ENCODE measurements around the gene ZNF223. TPM values are rescaled to one million over a fixed set of nuclear protein-coding genes. Genes with fewer than 3 reads are reported as not detected.

ZNF223 gene
- polyA plus RNA-seq, 1 of the 3 experiments (the other 2 are of a cell fraction): 2.7 TPM

DNA sequence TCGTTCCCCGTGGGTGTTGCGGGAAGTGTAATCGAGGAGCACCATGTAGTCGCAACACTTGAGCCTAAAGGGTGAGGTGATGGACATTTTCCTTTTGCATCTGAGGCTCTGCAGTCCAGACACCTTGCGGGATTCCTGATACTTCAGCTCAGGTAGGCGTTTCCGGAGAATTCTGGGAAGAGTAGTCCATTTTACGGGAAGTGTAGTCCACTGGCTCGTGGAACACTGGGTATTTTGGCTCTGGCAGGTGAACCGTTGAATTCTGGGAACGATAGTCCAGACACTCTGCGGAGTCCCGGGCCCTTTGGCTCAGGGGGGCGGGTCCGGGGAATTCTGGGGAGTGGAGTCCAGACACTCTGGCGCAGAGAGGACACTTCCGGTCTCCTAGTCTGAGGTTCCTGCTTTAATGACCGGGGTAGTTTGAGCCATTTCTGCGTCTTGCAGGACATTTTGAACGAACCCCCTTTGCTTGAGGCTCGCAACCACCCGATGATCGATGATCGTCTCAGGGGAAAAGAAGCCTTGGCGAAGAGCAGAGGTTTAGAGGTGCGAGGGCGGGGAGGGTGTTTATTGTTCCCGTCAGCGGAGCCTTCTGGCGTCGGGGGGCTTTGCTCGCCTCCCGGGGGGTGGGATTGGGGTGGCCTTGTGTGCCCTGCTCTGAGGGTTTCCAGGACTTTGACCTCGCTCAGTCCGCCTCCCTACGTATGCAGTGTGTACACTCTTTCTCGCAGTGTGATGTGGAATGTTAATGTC lies at the start of gene ZNF223 (continued):
- TF ChIP-seq, protein P1, sequence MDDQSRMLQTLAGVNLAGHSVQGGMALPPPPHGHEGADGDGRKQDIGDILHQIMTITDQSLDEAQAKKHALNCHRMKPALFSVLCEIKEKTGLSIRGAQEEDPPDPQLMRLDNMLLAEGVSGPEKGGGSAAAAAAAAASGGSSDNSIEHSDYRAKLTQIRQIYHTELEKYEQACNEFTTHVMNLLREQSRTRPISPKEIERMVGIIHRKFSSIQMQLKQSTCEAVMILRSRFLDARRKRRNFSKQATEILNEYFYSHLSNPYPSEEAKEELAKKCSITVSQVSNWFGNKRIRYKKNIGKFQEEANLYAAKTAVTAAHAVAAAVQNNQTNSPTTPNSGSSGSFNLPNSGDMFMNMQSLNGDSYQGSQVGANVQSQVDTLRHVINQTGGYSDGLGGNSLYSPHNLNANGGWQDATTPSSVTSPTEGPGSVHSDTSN (IDR thresholded peaks at IDR 0.05): no peak
- TF ChIP-seq, protein P2, sequence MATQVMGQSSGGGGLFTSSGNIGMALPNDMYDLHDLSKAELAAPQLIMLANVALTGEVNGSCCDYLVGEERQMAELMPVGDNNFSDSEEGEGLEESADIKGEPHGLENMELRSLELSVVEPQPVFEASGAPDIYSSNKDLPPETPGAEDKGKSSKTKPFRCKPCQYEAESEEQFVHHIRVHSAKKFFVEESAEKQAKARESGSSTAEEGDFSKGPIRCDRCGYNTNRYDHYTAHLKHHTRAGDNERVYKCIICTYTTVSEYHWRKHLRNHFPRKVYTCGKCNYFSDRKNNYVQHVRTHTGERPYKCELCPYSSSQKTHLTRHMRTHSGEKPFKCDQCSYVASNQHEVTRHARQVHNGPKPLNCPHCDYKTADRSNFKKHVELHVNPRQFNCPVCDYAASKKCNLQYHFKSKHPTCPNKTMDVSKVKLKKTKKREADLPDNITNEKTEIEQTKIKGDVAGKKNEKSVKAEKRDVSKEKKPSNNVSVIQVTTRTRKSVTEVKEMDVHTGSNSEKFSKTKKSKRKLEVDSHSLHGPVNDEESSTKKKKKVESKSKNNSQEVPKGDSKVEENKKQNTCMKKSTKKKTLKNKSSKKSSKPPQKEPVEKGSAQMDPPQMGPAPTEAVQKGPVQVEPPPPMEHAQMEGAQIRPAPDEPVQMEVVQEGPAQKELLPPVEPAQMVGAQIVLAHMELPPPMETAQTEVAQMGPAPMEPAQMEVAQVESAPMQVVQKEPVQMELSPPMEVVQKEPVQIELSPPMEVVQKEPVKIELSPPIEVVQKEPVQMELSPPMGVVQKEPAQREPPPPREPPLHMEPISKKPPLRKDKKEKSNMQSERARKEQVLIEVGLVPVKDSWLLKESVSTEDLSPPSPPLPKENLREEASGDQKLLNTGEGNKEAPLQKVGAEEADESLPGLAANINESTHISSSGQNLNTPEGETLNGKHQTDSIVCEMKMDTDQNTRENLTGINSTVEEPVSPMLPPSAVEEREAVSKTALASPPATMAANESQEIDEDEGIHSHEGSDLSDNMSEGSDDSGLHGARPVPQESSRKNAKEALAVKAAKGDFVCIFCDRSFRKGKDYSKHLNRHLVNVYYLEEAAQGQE (IDR thresholded peaks at IDR 0.05; ENCODE audit: low read depth, low read length): no peak
- no peak for TF ChIP-seq EP300 (IDR thresholded peaks at IDR 0.05; ENCODE audit: borderline replicate concordance in 1 of 2, low read depth in 1 of 2, low read length in 1 of 2)
- TF ChIP-seq RCOR1 (IDR thresholded peaks at IDR 0.05; ENCODE audit: low read length): peak; percentile 42; the same call in 1 of the 2 replicates
- TF ChIP-seq EZH2phosphoT487 (IDR thresholded peaks at IDR 0.05; ENCODE audit: borderline replicate concordance, low read depth): no peak
- peak; percentile 26; the same call in 1 of the 2 replicates for TF ChIP-seq TCF12 (IDR thresholded peaks at IDR 0.05)
- TF ChIP-seq SIN3A (IDR thresholded peaks at IDR 0.05; ENCODE audit: borderline replicate concordance, low read depth, low read length): 0 out of 2 replicates have a peak, but pooled peaks have one; percentile 41

DNA sequence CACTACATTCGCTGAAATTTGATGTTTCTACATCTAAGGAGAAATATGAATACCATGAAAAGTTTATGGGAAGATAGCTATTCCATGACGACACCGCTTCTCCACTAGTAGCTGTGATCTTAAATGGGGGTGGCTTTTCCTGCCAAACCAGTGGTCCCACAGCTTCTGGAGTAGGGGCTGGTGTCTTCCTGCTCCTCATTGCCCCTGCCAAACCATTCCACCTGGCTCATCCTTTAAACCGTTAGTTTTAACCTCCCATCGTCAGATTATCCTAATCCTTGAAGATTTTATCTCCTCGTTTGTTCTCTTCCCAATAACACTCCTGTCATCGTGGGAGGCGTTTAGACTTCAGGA lies 49.6 kb upstream of the ZNF223 start:
- Histone ChIP-seq H3K9ac (peak overlapping the region; percentile 64; the same call in 1 of the 2 replicates), H3K36me3 (replicated peaks in 1 of 2; ENCODE audit: control insufficient read depth in 1 of 2, insufficient read depth in 2 of 2, low read length in 1 of 2) (peaks cover 8 to 17% of the 10 kb centered on the region in 2 experiments), H3K27ac (ENCODE audit: low read depth in 2 of 2, low read length in 1 of 2) (peak overlapping the region; percentile 44 to 77; a peak in 2 of 4 replicates), H4K20me1 (ENCODE audit: insufficient read depth) (no peaks in the 10 kb centered on the region), H3F3A (replicated peaks; ENCODE audit: insufficient read depth) (no peaks in the 10 kb centered on the region), H3K4me3 (ENCODE audit: low read depth in 2 of 2, low read length in 1 of 2) (peak overlapping the region; percentile 81 to 97), H2AFZ (ENCODE audit: low read depth) (peak overlapping the region; percentile 93), H3K4me2 (peak overlapping the region; percentile 77), H3K27me3 (ENCODE audit: insufficient read depth) (no peaks in the 10 kb centered on the region), H3K9me2 (no peaks in the 10 kb centered on the region), H3K4me1 (ENCODE audit: control insufficient read depth in 1 of 2, insufficient read depth in 2 of 2, low read depth in 1 of 2, low read length in 1 of 2) (peaks cover 0 to 11% of the 10 kb centered on the region in 2 experiments; a peak in 2 of 4 replicates), H3K79me2 (ENCODE audit: insufficient read depth) (peaks cover 32% of the 10 kb centered on the region), H3K9me3 (no peaks in the 10 kb centered on the region)
- WGBS (ENCODE audit: low lambda C conversion rate): 19% methylated on average over 8 of the region's 8 CpGs
- TF ChIP-seq, protein P3, sequence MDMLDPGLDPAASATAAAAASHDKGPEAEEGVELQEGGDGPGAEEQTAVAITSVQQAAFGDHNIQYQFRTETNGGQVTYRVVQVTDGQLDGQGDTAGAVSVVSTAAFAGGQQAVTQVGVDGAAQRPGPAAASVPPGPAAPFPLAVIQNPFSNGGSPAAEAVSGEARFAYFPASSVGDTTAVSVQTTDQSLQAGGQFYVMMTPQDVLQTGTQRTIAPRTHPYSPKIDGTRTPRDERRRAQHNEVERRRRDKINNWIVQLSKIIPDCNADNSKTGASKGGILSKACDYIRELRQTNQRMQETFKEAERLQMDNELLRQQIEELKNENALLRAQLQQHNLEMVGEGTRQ (IDR thresholded peaks at IDR 0.05; ENCODE audit: borderline replicate concordance, low read depth, low read length): no peak
- TF ChIP-seq FOXJ3 (CRISPR knock-in tag; IDR thresholded peaks at IDR 0.05): no peak
- TF ChIP-seq, protein P4, sequence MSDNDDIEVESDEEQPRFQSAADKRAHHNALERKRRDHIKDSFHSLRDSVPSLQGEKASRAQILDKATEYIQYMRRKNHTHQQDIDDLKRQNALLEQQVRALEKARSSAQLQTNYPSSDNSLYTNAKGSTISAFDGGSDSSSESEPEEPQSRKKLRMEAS (IDR thresholded peaks at IDR 0.05; ENCODE audit: low read depth): no peak
- no peak for TF ChIP-seq YY1 (IDR thresholded peaks at IDR 0.05; ENCODE audit: low read depth)
- DNase-seq: no peak
- POLR2A ChIA-PET: no interaction called here
- CTCF ChIA-PET: interaction anchor here (1.1 kb wide), 1 partner anchor 111 kb away, joined by 3 read pairs; the partner anchor contains the start of gene ZNF225

All from SK-N-SH (cell line).